Measurements from ENCODE around the gene ENTHD1.

Gene ENTHD1

GRCh38 chr22:39707351-39707750 lies 186.2 kb downstream of the ENTHD1 start:
- no peak for DNase-seq

DNA sequence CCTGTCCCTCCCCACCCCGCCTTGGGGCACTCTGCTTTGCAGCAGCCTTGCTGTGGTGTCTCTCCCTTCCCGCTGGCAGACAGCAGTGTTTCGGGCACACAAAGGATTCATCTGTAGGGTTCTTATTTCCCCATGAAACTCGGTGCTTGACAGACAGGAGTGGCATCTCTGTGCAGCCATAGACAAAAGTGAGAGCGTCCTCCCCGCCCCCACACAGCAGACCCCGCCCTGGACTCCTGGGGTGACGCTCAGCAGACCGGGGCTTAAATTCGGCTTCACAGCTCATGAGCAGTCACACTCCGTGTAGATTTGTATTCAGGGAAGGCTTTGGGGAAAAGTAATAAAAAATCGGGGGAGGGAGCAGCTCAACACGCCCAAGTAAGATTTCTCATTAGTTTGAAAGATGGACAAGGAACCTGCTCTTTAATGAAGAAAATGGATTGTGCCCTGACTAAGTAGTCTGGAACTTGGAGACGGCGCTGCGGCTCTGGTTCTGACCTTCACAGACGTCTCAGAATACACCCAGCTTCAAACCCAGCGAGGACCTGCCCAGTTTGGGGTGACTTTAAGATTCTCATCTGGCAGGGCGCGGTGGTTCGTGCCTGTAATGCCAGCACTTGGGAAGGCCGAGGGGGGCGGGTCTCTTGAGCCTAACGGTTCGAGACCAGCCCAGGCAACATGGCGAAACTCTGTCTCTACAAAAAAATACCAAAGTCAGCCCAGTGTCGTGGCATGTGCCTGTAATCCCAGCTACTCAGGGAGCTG lies 187.0 kb downstream of the ENTHD1 start:
- DNase-seq = no peak

DNA sequence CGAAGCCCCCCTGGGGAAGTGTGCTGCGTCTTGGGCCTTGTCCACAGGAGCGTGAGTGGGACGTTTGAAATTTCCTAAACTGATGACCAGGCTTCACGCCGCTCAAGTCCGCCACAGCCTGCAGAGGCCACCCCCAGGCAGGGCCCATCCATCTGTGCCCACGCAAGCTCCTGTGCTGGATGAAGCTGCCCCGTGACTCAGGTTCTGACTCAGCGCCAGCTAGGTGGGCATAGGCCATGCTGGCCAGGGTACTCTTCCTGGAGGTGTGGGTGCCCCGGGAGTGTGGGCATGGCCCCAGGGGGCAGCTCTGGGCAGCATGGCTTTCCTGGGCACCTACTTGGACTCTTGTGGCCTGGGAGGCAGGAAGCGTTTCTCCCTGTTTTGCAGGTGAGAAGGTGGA lies 188.2 kb downstream of the ENTHD1 start:
- no peak for DNase-seq

DNA sequence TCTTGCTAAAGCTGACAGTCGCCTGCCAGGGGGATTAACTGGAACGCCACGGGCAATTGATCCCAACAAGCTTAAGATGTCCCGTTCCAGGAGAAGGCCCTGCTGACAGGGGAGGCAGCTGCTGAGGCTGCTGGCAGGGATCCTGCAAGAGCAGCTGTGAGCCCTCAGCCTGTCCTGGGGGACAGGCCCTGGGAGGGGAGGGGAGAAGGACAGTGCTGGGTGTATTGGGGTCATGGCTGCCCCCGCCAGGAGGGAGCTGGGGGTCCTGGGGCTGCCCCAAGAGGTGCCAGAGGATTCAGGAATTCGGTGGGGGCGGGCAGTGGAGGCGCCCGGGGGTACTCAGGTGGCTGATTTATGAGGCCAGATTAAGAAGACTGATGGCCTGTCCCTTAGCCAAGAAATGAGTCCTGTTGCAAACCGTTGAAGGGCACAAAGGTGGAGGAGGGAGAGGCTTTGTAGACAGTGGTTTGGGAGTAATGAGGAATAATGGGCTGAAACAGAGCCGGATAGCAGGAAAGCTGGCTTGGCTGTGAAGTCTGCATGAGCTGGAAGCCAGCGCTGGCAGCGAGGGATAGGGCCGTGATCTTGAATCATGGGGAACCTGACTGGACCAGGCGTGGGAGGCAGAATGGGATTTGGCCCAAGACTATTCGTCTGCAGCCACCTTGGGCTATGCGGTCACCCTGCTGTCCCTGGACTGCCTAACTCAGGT lies 189.5 kb downstream of the ENTHD1 start:
- DNase-seq = no peak

DNA sequence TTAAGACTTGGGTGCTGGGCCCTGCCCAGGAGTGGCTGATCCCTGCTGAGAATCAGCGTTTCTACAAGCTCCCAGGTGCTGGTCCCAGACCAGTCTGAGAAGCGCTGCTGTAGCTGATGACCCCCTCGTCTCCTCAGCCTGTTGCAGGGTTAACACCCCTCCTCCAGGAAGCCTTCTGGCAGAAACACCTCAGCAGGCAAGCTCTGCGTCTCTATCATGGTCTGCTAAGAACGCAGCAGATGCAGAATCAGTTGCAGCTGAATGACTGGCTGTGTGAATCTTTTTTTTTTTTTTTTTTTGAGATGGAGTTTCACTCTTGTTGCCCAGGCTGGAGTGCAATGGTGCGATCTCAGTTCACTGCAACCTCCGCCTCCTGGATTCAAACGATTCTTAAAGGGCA lies 190.5 kb downstream of the ENTHD1 start:
- no peak for DNase-seq

DNA sequence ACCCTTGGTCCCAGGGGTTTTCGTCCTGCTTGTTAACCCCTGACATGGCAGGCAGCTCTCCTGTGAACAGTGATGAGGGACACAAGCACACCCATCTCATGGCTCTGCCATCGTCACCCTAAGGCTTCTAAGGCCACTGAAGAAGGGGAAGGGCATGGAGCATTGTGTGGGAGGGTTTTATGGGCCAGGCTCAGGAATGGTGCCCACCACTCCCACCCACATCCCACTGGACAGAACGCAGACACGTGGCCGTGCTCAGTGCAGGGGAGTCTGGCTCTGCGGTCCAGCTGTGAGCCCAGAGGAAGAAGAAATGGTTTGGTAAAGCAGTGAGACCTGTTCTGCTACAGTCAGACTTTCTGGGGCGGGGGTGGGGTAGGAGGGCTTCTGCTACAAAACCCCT lies 193.0 kb downstream of the ENTHD1 start:
- no peak for DNase-seq

GRCh38 chr22:39699631-39700360 lies 193.8 kb downstream of the ENTHD1 start:
- DNase-seq = no peak

GRCh38 chr22:39697790-39698430 lies 195.7 kb downstream of the ENTHD1 start:
- no peak for DNase-seq

GRCh38 chr22:39693943-39694500 lies 199.5 kb downstream of the ENTHD1 start:
- DNase-seq = no peak

All from amniotic stem cell (primary cell).